Measurements from ENCODE around the gene ZFHX2. TPM values are rescaled to one million over a fixed set of nuclear protein-coding genes. Genes with fewer than 3 reads are reported as not detected.
A peak's percentile ranks its signal among the peaks of the same experiment; 100 is the strongest.

Gene ZFHX2
- total and polyA plus RNA-seq, 2 of the 13 experiments (the other 11 are each of a cell fraction or from before 2014, with no cell fraction given): 0.17 to 0.44 TPM

GRCh38 chr14:23555882-23556699 is 4.5 kb upstream of the ZFHX2 start, which contains the start of gene THTPA (continued):
- TF ChIP-seq, protein P1, sequence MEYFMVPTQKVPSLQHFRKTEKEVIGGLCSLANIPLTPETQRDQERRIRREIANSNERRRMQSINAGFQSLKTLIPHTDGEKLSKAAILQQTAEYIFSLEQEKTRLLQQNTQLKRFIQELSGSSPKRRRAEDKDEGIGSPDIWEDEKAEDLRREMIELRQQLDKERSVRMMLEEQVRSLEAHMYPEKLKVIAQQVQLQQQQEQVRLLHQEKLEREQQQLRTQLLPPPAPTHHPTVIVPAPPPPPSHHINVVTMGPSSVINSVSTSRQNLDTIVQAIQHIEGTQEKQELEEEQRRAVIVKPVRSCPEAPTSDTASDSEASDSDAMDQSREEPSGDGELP (IDR thresholded peaks at IDR 0.05; ENCODE audit: borderline replicate concordance, low read depth): peak; percentile 64
- TF ChIP-seq PRPF4 (IDR thresholded peaks at IDR 0.05; ENCODE audit: low read depth, low read length, poor library complexity, severe bottlenecking): peak; percentile 97
- peak; percentile 100 for TF ChIP-seq PHF8 (CRISPR knock-in tag; IDR thresholded peaks at IDR 0.05)
- TF ChIP-seq, protein P2, sequence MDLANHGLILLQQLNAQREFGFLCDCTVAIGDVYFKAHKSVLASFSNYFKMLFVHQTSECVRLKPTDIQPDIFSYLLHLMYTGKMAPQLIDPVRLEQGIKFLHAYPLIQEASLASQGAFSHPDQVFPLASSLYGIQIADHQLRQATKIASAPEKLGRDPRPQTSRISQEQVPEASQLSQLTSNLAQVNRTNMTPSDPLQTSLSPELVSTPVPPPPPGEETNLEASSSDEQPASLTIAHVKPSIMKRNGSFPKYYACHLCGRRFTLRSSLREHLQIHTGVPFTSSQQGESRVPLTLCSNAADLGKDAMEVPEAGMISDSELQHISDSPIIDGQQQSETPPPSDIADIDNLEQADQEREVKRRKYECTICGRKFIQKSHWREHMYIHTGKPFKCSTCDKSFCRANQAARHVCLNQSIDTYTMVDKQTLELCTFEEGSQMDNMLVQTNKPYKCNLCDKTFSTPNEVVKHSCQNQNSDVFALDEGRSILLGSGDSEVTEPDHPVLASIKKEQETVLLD (CRISPR knock-in tag; IDR thresholded peaks at IDR 0.05; ENCODE audit: low read depth): peak; percentile 98
- TF ChIP-seq, protein P3, sequence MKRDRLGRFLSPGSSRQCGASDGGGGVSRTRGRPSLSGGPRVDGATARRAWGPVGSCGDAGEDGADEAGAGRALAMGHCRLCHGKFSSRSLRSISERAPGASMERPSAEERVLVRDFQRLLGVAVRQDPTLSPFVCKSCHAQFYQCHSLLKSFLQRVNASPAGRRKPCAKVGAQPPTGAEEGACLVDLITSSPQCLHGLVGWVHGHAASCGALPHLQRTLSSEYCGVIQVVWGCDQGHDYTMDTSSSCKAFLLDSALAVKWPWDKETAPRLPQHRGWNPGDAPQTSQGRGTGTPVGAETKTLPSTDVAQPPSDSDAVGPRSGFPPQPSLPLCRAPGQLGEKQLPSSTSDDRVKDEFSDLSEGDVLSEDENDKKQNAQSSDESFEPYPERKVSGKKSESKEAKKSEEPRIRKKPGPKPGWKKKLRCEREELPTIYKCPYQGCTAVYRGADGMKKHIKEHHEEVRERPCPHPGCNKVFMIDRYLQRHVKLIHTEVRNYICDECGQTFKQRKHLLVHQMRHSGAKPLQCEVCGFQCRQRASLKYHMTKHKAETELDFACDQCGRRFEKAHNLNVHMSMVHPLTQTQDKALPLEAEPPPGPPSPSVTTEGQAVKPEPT (CRISPR knock-in tag; IDR thresholded peaks at IDR 0.05; ENCODE audit: low read depth): peak; percentile 87
- 0 out of 2 replicates have a peak, but pooled peaks have one; percentile 91 for TF ChIP-seq CC2D1A (CRISPR knock-in tag; IDR thresholded peaks at IDR 0.05)
- TF ChIP-seq MIER2 (CRISPR knock-in tag; IDR thresholded peaks at IDR 0.05): peak; percentile 88
- TF ChIP-seq SP5 (CRISPR knock-in tag; IDR thresholded peaks at IDR 0.05; ENCODE audit: borderline replicate concordance, low read depth): no peak; the same call in 1 of the 2 replicates
- peak; percentile 100 for TF ChIP-seq ZNF550 (CRISPR knock-in tag; IDR thresholded peaks at IDR 0.05; ENCODE audit: borderline replicate concordance)
- TF ChIP-seq ZFY (CRISPR knock-in tag; IDR thresholded peaks at IDR 0.05): peak; percentile 100
- peak; percentile 98 for TF ChIP-seq E2F2 (CRISPR knock-in tag; IDR thresholded peaks at IDR 0.05; ENCODE audit: borderline replicate concordance)
- peak; percentile 95; the same call in 1 of the 2 replicates for TF ChIP-seq PLSCR1 (CRISPR knock-in tag; IDR thresholded peaks at IDR 0.05; ENCODE audit: borderline replicate concordance)
- peak; percentile 93; the same call in 1 of the 2 replicates for TF ChIP-seq ZNF674 (CRISPR knock-in tag; IDR thresholded peaks at IDR 0.05; ENCODE audit: low read depth)
- peak; percentile 63; the same call in 1 of the 2 replicates for TF ChIP-seq FOXP4 (CRISPR knock-in tag; IDR thresholded peaks at IDR 0.05)
- TF ChIP-seq ZNF841 (CRISPR knock-in tag; IDR thresholded peaks at IDR 0.05; ENCODE audit: borderline replicate concordance): 0 out of 2 replicates have a peak, but pooled peaks have one; percentile 37
- TF ChIP-seq E2F1 (CRISPR knock-in tag; IDR thresholded peaks at IDR 0.05): peak; percentile 96
- TF ChIP-seq ZNF232 (CRISPR knock-in tag; IDR thresholded peaks at IDR 0.05; ENCODE audit: borderline replicate concordance): peak; percentile 99
- peak; percentile 100 for TF ChIP-seq KDM3A (CRISPR knock-in tag; IDR thresholded peaks at IDR 0.05; ENCODE audit: low read depth)

All from HepG2 (cell line).